Endothelial cell of umbilical vein (primary cell): ENCODE data around the gene RPL13. TPM values are rescaled to one million over a fixed set of nuclear protein-coding genes. Genes with fewer than 3 reads are reported as not detected.

Experiments used
- BruUV-seq: library from RNA; stranded (reverse); fragments of 400-500 nt; replicated peaks from 2 replicates; lab custom pipeline; 2021; lab: Mats Ljungman, UMichigan
- CTCF ChIA-PET: fragments of 300-600, 350-600 bp; sonication (Branson Sonifier 250); formaldehyde crosslinking; loops from one replicate; lab custom pipeline; 2021; ENCODE audit warnings: antibody characterized with exemption, inconsistent platforms; lab: Charles Lee
- POLR2A ChIA-PET: fragments of 300-600, 350-600 bp; sonication (Branson Sonifier 250); formaldehyde crosslinking; loops from one replicate; lab custom pipeline; 2021; ENCODE audit warnings: antibody characterized with exemption, inconsistent platforms; lab: Charles Lee
- DNase-seq: peaks from one replicate; pipeline ENCODE4 v3.0.0-alpha.2; 2011; ENCODE audit warnings: low read depth, low spot score
- FAIRE-seq: peaks from 2 replicates; lab custom pipeline; 2011; peaks lifted over from hg19 to GRCh38; lab: Jason Lieb, UNC
- H2AFZ ChIP-seq: 2 replicates; pipeline ENCODE4 v1.6.0; 2012; ENCODE audit warnings: low read depth, low read length, control low read depth, inconsistent platforms
- H3K27ac ChIP-seq: 2 replicates; pipeline ENCODE4 v1.5.1; 2011; ENCODE audit warnings: low read depth, mild to moderate bottlenecking, control low read depth, low read length, moderate library complexity; ENCODE audit not compliant: insufficient read depth
- H3K27me3 ChIP-seq, 2 experiments: 2 replicates each; pipeline versions ENCODE4 v1.6.0 to v1.6.1; 2011; ENCODE audit warnings: low read length in 2 of 2, mixed read lengths in 1 of 2; ENCODE audit not compliant: control insufficient read depth in 2 of 2, insufficient read depth in 2 of 2
- H3K36me3 ChIP-seq, 2 experiments: 2 replicates in 1 of 2; 3 replicates in 1 of 2; pipeline ENCODE4 v1.5.1; 2011; ENCODE audit warnings: low read length in 2 of 2, mild to moderate bottlenecking in 1 of 2, moderate library complexity in 1 of 2; ENCODE audit not compliant: control insufficient read depth in 2 of 2, insufficient read depth in 2 of 2; ENCODE audit errors: extremely low read depth in 1 of 2
- H3K4me1 ChIP-seq: 3 replicates; pipeline ENCODE4 v1.5.1; 2011; ENCODE audit warnings: mild to moderate bottlenecking, low read length; ENCODE audit not compliant: control insufficient read depth, insufficient read depth; ENCODE audit errors: extremely low read depth
- H3K4me2 ChIP-seq: 2 replicates; pipeline ENCODE4 v1.6.1; 2011; ENCODE audit warnings: low read length, control low read depth, mixed read lengths; ENCODE audit not compliant: insufficient read depth
- H3K4me3 ChIP-seq, 3 experiments: fragments of 200-600 bp in 1 of 3; sonication (generic), shearing (Covaris generic) in 1 of 3; replicated peaks in 1 of 3; 2 replicates each; pipeline ENCODE4 v1.5.1; 2011 to 2016; ENCODE audit warnings: control low read depth in 3 of 3, low read length in 3 of 3, mild to moderate bottlenecking in 2 of 3, inconsistent platforms in 1 of 3, low read depth in 1 of 3, moderate library complexity in 1 of 3; ENCODE audit not compliant: insufficient read depth in 1 of 3
- H3K79me2 ChIP-seq: 2 replicates; pipeline ENCODE4 v1.6.0; 2012; ENCODE audit warnings: low read length, inconsistent platforms; ENCODE audit not compliant: control insufficient read depth, insufficient read depth
- H3K9ac ChIP-seq: replicated peaks from 2 replicates; pipeline ENCODE3; 2011; ENCODE audit warnings: low read length, control low read depth; ENCODE audit not compliant: insufficient read depth; ENCODE audit errors: extremely low read depth
- H3K9me1 ChIP-seq: replicated peaks from 3 replicates; pipeline ENCODE4 v1.6.0; 2011; ENCODE audit warnings: mild to moderate bottlenecking, low read length; ENCODE audit not compliant: control insufficient read depth, insufficient read depth; ENCODE audit errors: extremely low read depth
- H3K9me3 ChIP-seq: replicated peaks from 2 replicates; pipeline ENCODE4 v1.5.1; 2012; ENCODE audit warnings: low read length, inconsistent platforms; ENCODE audit not compliant: control insufficient read depth, insufficient read depth
- H4K20me1 ChIP-seq: replicated peaks from 2 replicates; pipeline ENCODE3; 2011; ENCODE audit warnings: mild to moderate bottlenecking, low read length; ENCODE audit not compliant: control insufficient read depth, insufficient read depth; ENCODE audit errors: extremely low read depth
- EZH2 ChIP-seq: IDR thresholded peaks from 2 replicates; pipeline ENCODE4 v1.6.1; 2012; ENCODE audit warnings: borderline replicate concordance, low read depth, mild to moderate bottlenecking, moderate library complexity, low read length, inconsistent platforms; ENCODE audit not compliant: severe bottlenecking
- FOS ChIP-seq: IDR thresholded peaks from 2 replicates; pipeline ENCODE4 v1.6.1; 2011; ENCODE audit warnings: mild to moderate bottlenecking, low read length, moderate library complexity, borderline replicate concordance; ENCODE audit not compliant: insufficient read depth
- GATA2 ChIP-seq: IDR thresholded peaks from 2 replicates; pipeline ENCODE4 v1.7.0; 2011; ENCODE audit warnings: low read depth, mild to moderate bottlenecking, moderate library complexity, mixed read lengths, low read length; ENCODE audit not compliant: insufficient read length, insufficient read depth
- JUN ChIP-seq: IDR thresholded peaks from 2 replicates; pipeline ENCODE4 v1.6.1; 2011; ENCODE audit warnings: borderline replicate concordance, low read depth; ENCODE audit not compliant: insufficient read length, insufficient read depth
- MYC ChIP-seq: IDR thresholded peaks from one replicate; pipeline ENCODE4 v1.6.1; 2011; ENCODE audit warnings: mild to moderate bottlenecking, low read depth, low read length
- POLR2A ChIP-seq: IDR thresholded peaks from 2 replicates; pipeline ENCODE4 v1.6.1; 2012; ENCODE audit warnings: low read depth, mild to moderate bottlenecking, control low read depth, low read length
- POLR2AphosphoS5 ChIP-seq: IDR thresholded peaks from 2 replicates; pipeline ENCODE4 v1.6.1; 2012; ENCODE audit warnings: low read depth, mild to moderate bottlenecking, control low read depth, low read length, moderate library complexity; ENCODE audit not compliant: insufficient read depth
- dilution Hi-C: fragments of 300-500 bp; cut with MboI; formaldehyde crosslinking; loops from one replicate; pipeline ENCODE4 v1.15.0; 2019; ENCODE audit warnings: low sequenced_read_pairs; ENCODE audit not compliant: extremely low pct_ligation_motif_present
- intact Hi-C: fragments of 100-400 bp; cut with micrococcal nuclease; formaldehyde crosslinking; loops from one replicate; pipeline ENCODE4 v1.10.0; 2022
- polyA plus RNA-seq, 4 experiments: library from polyadenylated mRNA; depleted of rRNA in 3 of 4; stranded (reverse) in 3 of 4; unstranded in 1 of 4; fragments of >200 nt; gene quantifications; 2 replicates each; pipeline versions ENCODE4 v1.2.1 to v1.2.3, GENCODE V29; 2011 to 2012; ENCODE audit warnings: missing spikeins in 1 of 4
- total RNA-seq: library from RNA; stranded (reverse); gene quantifications from 2 replicates; pipeline ENCODE4 v1.2.3, GENCODE V29; 2021
- TF ChIP-seq, protein P1 (sequence below), 2 donors: IDR thresholded peaks; 1 replicate in 1 of 2; 2 replicates in 1 of 2; pipeline ENCODE4 v1.5.1; 2011; ENCODE audit warnings: low read length in 2 of 2, mild to moderate bottlenecking in 2 of 2, moderate library complexity in 2 of 2, control low read depth in 1 of 2, inconsistent platforms in 1 of 2, low read depth in 1 of 2; ENCODE audit not compliant: insufficient read depth in 1 of 2; ENCODE audit errors: extremely low read depth in 1 of 2
- TF ChIP-seq, protein P2 (sequence below): IDR thresholded peaks from 2 replicates; pipeline ENCODE4 v1.6.1; 2011; ENCODE audit not compliant: insufficient read depth, insufficient read length

Gene RPL13
- total and polyA plus RNA-seq, 2 donors (not counting 3 experiments of a cell fraction or from before 2014, with no cell fraction given): 1,463 to 5,670 TPM

DNA sequence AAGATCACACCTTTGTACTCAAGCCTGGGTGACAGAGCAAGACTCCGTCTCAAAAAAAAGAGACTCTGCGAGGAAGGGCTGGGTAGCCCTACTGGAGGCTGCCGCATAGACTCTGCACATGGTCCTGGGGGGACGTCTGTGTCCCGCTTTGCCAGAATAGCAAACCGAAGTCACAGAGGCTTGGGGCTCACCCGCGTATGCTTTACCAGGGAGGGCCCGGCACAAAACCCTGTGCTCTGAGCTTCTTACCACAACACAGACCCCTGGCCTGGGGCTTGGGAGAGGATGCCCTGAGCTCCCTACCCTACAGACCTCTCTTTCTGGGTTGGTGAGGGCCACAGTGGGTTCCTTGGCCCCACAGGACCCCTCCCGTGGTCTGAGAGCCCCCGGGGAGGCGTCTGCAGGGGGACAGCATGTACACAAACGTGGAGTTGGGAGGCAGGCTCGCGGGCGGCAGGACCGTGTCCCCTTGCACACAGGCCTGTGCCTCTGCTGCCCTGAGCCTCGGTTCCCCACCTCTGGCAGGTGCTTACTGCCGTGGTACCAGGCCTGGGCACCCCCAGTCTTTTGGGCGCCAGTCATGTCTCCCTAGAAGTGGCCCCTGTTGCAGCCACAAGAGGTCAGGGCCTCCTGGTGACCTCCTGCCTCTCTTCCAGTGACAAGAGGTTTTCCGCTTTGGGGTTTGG, 28.9 kb downstream of the RPL13 start:
- no peak for DNase-seq
- Histone ChIP-seq H3K9ac (no peak overlapping the region), H3K27me3 (no peaks in the 10 kb centered on the region), H3K4me1 (no peaks in the 10 kb centered on the region), H3K4me2 (no peak overlapping the region), H3K36me3 (no peaks in the 10 kb centered on the region), H3K9me3 (no peaks in the 10 kb centered on the region), H3K9me1 (no peaks in the 10 kb centered on the region), H2AFZ (no peak overlapping the region), H3K79me2 (no peaks in the 10 kb centered on the region), H3K27ac (no peak overlapping the region), H4K20me1 (no peaks in the 10 kb centered on the region), H3K4me3 (no peak overlapping the region)
- intact Hi-C loops: no loop called here
- POLR2A ChIA-PET: no interaction called here
- TF ChIP-seq EZH2 (no peak), JUN (no peak), FOS (no peak), POLR2A (no peak), MYC (no peak), GATA2 (no peak), POLR2AphosphoS5 (no peak)
- TF ChIP-seq, protein P1, sequence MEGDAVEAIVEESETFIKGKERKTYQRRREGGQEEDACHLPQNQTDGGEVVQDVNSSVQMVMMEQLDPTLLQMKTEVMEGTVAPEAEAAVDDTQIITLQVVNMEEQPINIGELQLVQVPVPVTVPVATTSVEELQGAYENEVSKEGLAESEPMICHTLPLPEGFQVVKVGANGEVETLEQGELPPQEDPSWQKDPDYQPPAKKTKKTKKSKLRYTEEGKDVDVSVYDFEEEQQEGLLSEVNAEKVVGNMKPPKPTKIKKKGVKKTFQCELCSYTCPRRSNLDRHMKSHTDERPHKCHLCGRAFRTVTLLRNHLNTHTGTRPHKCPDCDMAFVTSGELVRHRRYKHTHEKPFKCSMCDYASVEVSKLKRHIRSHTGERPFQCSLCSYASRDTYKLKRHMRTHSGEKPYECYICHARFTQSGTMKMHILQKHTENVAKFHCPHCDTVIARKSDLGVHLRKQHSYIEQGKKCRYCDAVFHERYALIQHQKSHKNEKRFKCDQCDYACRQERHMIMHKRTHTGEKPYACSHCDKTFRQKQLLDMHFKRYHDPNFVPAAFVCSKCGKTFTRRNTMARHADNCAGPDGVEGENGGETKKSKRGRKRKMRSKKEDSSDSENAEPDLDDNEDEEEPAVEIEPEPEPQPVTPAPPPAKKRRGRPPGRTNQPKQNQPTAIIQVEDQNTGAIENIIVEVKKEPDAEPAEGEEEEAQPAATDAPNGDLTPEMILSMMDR (IDR thresholded peaks at IDR 0.05; ENCODE audit: extremely low read depth in 1 of 2, insufficient read depth in 1 of 2, low read depth in 1 of 2, low read length in 2 of 2): no peak
- TF ChIP-seq, protein P2, sequence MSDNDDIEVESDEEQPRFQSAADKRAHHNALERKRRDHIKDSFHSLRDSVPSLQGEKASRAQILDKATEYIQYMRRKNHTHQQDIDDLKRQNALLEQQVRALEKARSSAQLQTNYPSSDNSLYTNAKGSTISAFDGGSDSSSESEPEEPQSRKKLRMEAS: no peak
- FAIRE-seq: no peak
- dilution Hi-C loops: no loop called here
- CTCF ChIA-PET: interaction anchor here (1.6 to 2.1 kb wide), 2 partner anchors 10 to 13 kb away, joined by 4 to 7 read pairs; no protein-coding TSS in a partner anchor
- no TSS peak for BruUV-seq
